Stimulated activated CD4-positive, alpha-beta T cell treated with anti-CD3 and anti-CD28 coated beads, Interleukin-15, amount 100 ng/mL, for 1 hour (primary cell): ENCODE data around the gene TPK1.
"Not testable (repeated sequence)": the region's sequence is repeated elsewhere in the genome, so short reads cannot be mapped to it uniquely, and the experiment has no call there.

Experiments
- DNase-seq, 2 donors: peaks; one replicate each; pipeline ENCODE4 v3.0.0-alpha.2; 2020; ENCODE audit warnings: low read depth in 1 of 2, low spot score in 1 of 2

TPK1 gene

DNA sequence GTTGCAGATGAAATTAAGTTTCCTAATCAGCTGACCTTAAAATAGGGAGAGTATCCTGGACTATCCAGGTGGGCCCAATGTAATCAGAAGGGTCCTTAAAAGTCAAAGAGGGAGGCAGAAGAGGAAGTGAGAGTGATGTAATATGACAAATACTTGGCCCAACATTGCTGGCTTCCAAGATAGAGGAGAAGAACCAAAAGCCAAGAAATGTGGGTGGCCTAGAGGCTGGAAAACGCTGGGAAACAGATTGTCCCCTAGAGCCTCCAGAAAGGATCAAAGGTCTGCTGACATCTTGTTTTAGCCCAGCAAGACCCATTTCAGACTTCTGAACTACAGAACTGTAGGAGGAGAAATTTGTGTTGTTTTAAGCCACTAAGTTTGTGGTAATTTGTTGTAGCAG lies 352.7 kb downstream of the TPK1 start:
- no peak for DNase-seq

- no peak for DNase-seq
Measured at GRCh38 chr7:144481833-144482232, 354.0 kb downstream of the TPK1 start.

DNA sequence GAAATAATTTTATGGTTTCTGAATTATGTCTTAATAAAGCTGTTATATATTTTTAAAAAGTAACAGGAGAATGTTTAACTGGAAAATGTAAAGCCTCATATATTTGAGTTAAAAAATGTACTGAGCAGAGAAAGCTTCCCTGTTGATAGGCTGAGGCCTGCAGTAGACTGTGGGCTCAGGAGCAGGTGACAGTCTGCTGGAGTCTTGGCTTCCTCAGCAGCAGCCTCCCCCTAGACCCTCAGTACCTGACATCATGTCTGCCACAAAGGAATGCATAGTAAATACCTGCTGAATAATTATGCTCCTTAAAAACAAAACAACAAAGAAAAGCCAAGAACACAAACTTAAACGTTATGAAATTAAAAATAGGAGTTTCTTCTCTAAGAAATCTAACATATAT lies 358.5 kb downstream of the TPK1 start:
- DNase-seq = no peak

GRCh38 chr7:144474800-144475615 lies 360.8 kb downstream of the TPK1 start:
- DNase-seq = no peak

GRCh38 chr7:144474363-144474762 lies 361.5 kb downstream of the TPK1 start:
- DNase-seq = no peak

DNA sequence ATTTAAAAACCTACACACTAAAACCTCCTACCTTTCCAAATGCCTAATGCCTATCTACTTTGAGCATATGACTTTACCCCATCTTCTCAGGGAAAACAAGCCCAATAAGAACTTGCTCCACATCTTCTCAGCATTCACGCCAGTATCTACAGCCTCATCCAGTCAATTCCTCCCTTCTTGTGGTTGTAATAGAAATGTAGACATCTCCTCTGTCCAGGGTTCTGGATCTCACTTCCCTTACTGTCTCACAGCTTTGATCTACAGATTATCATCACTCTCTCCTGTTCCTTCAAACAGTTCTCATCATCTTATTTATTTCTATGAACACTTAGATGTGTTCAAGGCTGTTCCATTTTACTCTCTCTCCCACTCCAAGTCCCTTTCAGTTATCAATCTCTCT lies 361.9 kb downstream of the TPK1 start:
- DNase-seq = no peak

GRCh38 chr7:144470078-144470477 lies 365.8 kb downstream of the TPK1 start:
- no peak for DNase-seq

GRCh38 chr7:144468990-144469732 lies 366.7 kb downstream of the TPK1 start:
- no peak for DNase-seq

DNA sequence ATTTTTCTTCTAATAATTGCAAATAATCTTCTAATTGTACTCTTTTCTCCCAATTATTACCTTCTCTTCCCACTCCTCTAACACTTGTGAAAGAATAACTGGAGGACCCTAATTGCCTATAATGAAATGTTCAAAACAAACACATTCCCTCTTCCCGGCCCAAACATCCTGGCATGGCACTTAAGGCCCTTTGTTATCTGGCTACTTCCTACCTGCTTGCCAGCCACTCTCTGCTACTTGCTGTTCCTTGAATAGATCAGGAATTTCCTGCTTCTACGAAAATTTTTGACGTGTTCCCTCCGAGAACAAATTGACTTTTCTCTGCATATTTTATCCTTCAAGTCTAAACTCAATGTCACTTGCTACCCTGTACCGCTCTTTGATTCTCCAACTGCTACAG lies 376.2 kb downstream of the TPK1 start:
- DNase-seq = no peak

DNA sequence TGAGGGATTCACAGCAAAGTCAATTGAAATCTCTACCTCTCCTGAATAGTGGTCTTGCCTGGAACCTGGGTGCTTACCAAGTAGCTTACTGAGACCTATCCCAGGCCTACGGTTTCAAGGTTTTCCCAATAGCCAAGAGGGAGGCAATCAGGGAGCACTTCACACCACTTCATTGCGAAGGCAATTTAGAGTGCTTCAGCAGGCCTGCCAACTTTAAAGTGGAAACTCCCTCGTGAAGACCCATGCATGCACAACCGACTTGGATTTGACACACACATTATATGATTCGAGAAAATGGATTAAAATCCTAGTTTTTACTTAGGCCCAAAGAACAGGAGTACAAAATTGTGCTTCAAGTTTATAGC lies 380.8 kb downstream of the TPK1 start:
- no peak for DNase-seq

DNA sequence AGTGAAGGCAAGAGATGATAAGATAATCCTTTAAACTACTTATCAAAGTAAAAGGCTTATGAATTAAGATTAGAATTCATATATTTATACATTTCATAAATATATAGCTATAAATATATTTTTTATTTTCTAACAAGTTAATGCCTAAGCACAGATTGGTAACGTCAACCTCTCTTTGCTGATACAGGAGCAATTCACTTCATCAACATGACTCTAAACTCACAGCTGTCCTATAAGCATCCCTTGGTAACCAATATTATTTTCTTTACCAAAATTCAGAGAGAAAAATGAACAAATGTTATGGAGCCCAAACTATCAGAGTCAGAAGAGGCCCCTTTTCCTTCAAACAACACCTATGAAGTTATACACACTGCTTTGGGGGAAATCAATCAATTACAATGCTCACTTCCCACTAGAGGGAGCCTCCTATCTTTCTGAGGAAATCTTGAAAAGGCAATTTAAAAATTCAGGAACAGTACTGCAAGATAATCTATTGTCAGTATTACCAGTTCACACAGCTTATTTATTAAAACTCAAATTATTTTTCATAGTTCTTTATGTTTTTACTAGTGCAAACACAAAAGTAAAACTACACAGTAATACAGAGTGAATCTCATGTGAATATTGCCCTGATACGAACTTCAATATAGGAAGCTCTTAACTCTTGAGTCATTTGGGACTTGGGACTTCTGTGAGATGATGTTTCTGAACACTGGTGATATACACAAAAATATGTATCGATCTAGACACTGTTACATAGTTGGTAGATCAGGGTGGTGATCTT lies 381.4 kb downstream of the TPK1 start:
- DNase-seq = no peak

DNA sequence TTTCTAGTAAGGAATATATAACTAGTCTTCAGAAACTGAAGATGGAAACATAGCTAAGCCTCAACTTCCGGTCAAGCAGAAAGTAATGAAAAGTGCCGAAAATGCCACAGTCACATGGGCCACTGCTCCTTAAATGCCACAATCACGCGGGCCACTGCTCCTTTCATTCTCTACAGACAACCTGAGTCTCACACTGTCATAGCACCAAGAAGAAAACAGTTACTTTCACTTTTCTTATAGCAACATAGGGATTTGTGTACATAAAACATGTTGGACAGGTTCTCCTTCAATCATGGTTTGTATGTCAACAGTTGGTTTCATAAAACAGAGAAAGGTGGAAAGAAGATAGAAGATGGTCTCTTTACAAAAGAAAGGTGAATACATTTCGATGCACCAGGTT lies 383.8 kb downstream of the TPK1 start:
- no peak for DNase-seq

DNA sequence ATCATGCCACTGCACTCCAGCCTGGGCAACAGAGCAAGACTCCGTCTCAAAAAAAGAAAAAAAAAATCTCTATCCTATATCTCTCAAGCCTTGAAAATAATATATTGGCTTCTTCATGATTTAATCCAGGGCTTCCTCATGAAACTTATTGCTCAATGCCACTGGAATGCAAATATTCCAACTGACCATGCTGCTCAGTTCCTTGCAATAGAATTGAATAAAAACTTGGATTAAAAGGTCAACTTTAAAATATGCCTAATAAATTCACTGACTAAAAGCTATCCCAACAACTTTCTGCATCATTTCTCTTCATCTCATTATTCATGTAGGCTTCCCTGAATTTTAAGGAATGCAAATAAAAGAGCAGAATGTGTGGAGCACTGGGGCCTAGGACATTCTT lies 390.3 kb downstream of the TPK1 start:
- DNase-seq = no peak

DNA sequence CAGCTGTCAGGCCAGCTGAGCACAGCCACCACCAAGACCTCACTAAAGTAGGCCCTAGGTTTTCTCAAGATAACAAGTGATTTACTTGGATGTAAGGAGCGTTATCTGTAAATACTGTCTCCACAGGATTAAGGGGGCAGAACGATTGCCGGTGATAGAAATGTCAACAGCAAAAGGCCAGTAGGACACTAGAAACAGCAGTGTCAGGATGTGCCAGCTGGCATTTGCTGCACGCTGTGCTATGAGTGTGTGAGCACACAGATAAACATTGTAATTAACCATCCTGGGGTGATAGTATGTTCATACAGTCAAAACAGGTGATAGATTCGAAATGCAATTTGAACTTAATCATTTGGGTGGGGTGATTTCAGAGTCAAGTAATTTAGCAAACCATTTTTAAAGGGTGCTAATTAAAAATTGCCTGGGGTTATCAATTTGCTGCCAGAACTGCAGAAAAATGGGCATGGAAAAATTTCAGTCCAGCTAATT lies 396.1 kb downstream of the TPK1 start:
- DNase-seq = no peak

DNA sequence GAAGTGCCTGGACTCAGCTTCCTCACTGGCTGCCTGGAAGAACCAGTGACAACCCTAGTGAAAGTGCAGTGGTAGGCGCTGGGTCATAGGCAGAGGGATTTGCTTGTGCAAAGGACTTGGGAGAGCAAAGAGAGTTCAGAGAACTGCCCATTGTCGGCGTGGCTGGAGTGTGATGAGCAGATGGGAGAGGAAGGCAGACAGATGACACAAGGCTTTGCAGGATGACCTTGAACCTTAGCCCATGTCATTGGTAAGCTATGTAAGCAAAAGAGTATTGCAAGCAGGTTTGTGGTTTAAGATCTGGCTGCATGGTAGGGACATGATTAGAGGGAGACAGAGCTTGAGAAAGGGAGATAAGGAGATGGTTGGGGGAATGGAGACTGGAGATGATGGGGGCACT lies 397.1 kb downstream of the TPK1 start:
- no peak for DNase-seq

DNA sequence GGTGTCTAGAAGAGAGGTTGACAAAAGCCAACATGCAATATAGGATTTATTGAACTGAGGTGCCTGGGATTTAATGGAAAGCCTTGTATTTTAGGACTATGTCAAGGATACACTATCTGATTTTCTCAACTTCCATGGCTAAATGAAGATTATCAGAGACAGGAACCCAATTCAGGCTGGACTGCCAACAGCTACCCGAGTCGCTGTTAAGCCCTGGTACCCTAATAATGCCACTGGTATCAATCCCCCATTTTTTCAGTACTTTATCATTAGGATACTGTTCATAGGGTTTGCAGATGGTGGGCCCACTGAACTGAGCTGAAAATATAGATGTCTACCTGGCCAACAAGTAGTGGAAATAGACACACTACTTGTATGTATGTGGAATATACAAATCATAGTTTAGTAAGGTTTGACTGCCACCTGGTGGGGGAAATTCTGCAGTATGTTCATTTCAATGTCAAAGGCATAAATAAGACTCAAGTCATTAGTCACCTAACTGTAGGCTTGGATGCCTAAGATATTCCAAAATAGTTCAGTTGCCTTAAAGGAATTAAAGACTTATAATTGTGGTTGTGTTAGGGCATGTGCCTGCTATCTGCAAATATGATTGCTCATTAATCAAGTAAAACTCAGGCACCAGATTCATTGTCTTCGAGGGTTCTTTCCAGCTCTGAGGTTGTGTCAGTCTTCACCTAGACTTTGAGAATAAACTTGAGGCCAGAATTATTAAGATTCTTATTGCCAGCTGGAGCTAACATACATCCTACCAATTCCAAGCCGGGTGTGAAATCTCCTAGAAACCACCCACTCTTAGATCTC lies 398.3 kb downstream of the TPK1 start:
- DNase-seq = no peak

- no peak for DNase-seq
Measured at GRCh38 chr7:144436500-144436899, 399.4 kb downstream of the TPK1 start.

- DNase-seq = no peak
Measured at GRCh38 chr7:144428431-144428830, 407.4 kb downstream of the TPK1 start.

DNA sequence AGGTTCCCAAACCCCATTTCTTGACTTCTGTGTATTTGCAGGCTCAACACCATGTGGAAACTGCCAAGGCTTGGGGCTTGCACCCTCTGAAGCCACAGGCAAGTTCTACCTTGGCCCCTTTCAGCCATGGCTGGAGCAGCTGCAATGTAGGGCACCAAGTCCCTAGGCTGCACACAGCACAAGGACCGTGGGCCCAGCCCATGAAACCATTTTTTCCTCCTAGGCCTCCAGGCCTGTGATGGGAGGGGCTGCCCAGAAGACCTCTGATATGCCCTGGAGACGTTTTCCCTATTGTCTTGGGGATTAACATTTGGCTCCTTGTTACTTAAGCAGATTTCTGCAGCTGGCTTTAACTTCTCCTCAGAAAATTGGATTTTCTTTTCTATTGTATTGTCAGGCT lies 408.3 kb downstream of the TPK1 start:
- not testable (repeated sequence) for DNase-seq

DNA sequence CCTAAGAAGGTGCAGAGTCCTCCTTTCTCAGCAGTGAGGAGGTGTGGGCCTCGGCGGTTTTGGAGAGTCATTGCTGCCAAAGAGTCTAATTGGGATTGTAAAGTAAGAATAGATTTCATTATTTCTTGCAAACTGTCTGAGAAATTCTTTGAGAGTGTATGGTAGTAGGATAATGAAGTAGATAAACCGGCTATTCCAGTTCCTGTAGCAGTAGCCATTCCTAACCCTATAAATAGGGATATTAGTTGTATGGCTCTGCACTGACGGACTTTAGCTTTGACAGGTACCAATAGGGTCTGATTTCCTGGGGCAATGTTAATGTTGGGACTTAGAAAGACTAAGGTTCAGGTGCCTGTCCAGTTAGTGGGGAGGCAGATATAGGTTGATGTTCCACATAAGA lies 416.9 kb downstream of the TPK1 start:
- DNase-seq = not testable (repeated sequence)

DNA sequence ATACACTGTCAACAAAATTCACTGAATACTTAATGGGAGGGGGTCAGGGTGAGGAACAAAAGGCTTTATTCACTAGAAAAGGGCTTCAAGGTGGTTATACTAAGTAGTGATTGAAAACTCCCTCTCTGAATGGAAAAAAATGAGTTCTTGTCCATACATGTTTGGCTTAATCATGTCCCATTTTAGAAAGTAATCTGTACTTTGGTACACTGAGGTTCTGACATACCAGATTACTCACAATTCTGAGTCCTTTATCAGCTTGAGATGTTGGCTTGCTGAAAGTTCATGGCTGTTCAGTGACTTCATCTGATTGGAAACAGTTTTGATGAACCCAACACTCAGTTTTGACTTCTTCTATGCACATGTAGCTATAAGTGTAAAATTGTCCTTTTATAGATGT lies 419.5 kb downstream of the TPK1 start:
- no peak for DNase-seq
